ENCODE data around the gene DFFB. TPM values are rescaled to one million over a fixed set of nuclear protein-coding genes. Genes with fewer than 3 reads are reported as not detected.
A peak's percentile ranks its signal among the peaks of the same experiment; 100 is the strongest.
"Not testable (repeated sequence)": the region's sequence is repeated elsewhere in the genome, so short reads cannot be mapped to it uniquely, and the experiment has no call there.

The DFFB gene
- total and polyA plus RNA-seq, 7 experiments from 2014 or later = 9.8 to 27.7 (median 14.9) TPM

DNA sequence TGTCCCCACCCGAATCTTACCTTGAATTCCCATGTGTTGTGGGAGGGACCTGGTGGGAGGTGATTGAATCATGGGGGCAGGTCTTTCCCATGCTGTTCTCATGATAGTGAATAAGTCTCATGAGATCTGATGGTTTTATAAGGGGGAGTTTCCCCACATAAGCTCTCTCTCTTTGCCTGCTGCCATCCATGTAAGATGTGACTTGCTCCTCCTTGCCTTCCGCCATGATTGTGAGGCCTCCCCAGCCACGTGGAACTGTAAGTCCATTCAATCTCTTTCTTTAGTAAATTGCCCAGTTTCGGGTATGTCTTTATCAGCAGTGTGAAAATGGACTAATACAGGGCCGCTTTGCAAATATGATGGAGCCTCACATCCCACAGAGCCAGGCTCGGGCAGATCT, 61.1 kb downstream of the DFFB start:
- H3K4me1 ChIP-seq (ENCODE audit: control insufficient read depth in 2 of 2, insufficient read depth in 2 of 2, low read length in 2 of 2); H3K9me3 Mint-ChIP-seq; ATAC-seq; H3K27ac ChIP-seq (ENCODE audit: low read depth, low read length); H3K27ac Mint-ChIP-seq; CTCF ChIA-PET; DNase-seq; H3K4me3 ChIP-seq (ENCODE audit: low read length); H3K27me3 ChIP-seq (ENCODE audit: control insufficient read depth in 2 of 2, insufficient read depth in 2 of 2, low read length in 2 of 2); H3K9me3 ChIP-seq (ENCODE audit: control insufficient read depth in 2 of 3, low read length in 3 of 3); H3K36me3 Mint-ChIP-seq; H3K36me3 ChIP-seq (ENCODE audit: control insufficient read depth in 2 of 3, insufficient read depth in 3 of 3, low read length in 3 of 3); POLR2A ChIA-PET; H3K4me3 Mint-ChIP-seq; H3K4me1 Mint-ChIP-seq: not testable (repeated sequence)
- intact Hi-C loops (cut with micrococcal nuclease) = loop anchor here in 1 of 2 donors (10.0 kb wide), 1 partner anchor 906 kb away; no protein-coding TSS in a partner anchor
- peaks cover 0 to 12% (median 0%) of the 10 kb centered on the region in 5 donors for H3K27me3 Mint-ChIP-seq

DNA sequence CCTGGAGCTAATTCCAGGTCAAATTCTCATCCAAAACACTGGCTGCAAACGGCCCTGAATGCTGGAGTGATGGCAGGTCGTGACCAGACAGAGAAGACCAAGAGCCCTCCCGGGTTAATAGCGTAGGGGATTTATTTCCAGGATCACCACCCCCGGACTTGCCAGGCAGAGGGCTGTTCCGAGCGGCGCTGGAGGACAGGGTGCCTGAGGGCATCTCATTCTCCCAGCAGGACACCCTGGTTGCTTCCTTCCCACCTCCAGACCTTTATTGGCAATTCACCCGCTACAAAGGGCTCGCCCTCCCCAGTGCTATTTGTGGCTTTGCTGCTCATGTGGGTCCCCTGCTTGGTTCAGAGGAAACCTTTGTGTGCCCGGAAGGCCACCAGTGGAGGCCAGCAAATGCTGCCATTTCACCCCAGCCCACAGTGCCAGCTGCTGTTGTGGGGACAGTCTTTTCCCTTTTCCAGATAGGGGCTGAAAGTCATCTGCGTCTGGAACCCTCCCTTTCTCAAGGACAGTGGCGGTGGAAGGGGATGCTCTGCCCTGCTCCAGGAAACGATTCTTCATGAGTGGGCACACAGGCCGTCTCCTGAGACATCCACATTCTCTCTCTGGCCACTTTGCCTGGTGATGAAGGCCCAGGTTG, 61.8 kb downstream of the DFFB start:
- intact Hi-C loops (cut with micrococcal nuclease) = loop anchor here in 1 of 2 donors (10.0 kb wide), 1 partner anchor 906 kb away; no protein-coding TSS in a partner anchor
- ATAC-seq = no peak

DNA sequence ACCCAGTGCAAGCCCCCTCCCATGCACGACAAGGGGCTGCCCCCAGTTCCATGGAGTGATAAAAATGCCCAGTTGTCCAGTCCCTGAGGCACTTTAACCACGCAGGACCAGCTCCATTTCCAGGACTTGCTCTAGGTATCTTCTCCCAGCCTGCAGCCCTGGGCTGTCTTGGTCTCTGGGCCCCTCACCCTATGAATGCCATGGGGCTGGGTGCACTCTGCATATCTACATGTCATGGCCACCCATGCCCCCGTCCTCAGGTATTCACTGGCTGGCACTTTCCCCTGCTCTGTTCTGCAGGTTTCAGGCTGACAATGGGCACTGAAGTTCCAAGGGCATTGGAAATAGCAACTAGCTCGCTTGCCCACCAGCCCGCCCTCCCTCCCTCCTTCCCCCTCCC, 62.4 kb downstream of the DFFB start:
- Mint-ChIP-seq H3K4me3 (no peak overlapping the region), H3K4me1 (peaks cover 0 to 5% (median 0%) of the 10 kb centered on the region in 7 donors), H3K27ac (no peak overlapping the region), H3K27me3 (peaks cover 0 to 12% (median 0%) of the 10 kb centered on the region in 5 donors), H3K36me3 (no peaks in the 10 kb centered on the region), H3K9me3 (peaks cover 0 to 2% (median 0%) of the 10 kb centered on the region in 11 donors)
- Histone ChIP-seq H3K4me1 (ENCODE audit: control insufficient read depth in 2 of 2, insufficient read depth in 2 of 2, low read length in 2 of 2) (no peaks in the 10 kb centered on the region), H3K27ac (ENCODE audit: low read depth, low read length) (no peak overlapping the region), H3K4me3 (ENCODE audit: low read length) (no peak overlapping the region), H3K27me3 (ENCODE audit: control insufficient read depth in 2 of 2, insufficient read depth in 2 of 2, low read length in 2 of 2) (no peaks in the 10 kb centered on the region), H3K36me3 (ENCODE audit: control insufficient read depth in 2 of 3, insufficient read depth in 3 of 3, low read length in 3 of 3) (no peaks in the 10 kb centered on the region), H3K9me3 (ENCODE audit: control insufficient read depth in 2 of 3, low read length in 3 of 3) (no peaks in the 10 kb centered on the region)
- intact Hi-C loops (cut with micrococcal nuclease) = loop anchor here in 1 of 2 donors (10.0 kb wide), 1 partner anchor 905 kb away; no protein-coding TSS in a partner anchor
- ChIA-PET CTCF (no interaction called here), POLR2A (interaction anchor here (0.6 kb wide), 1 partner anchor 772 kb away, joined by 3 read pairs; no protein-coding TSS in a partner anchor)
- DNase-seq = no peak
- ATAC-seq = no peak

More for the DNA sequence above, 61.8 kb downstream of the DFFB start:
- H3K36me3 Mint-ChIP-seq = no peaks in the 10 kb centered on the region
- Histone ChIP-seq H3K4me3 (ENCODE audit: low read length) (no peak overlapping the region), H3K36me3 (ENCODE audit: control insufficient read depth in 2 of 3, insufficient read depth in 3 of 3, low read length in 3 of 3) (no peaks in the 10 kb centered on the region), H3K9me3 (ENCODE audit: control insufficient read depth in 2 of 3, low read length in 3 of 3) (no peaks in the 10 kb centered on the region), H3K4me1 (ENCODE audit: control insufficient read depth in 2 of 2, insufficient read depth in 2 of 2, low read length in 2 of 2) (no peaks in the 10 kb centered on the region), H3K27me3 (ENCODE audit: control insufficient read depth in 2 of 2, insufficient read depth in 2 of 2, low read length in 2 of 2) (no peaks in the 10 kb centered on the region), H3K27ac (ENCODE audit: low read depth, low read length) (no peak overlapping the region)
- ChIA-PET CTCF (no interaction called here), POLR2A (no interaction called here)
- H3K4me3 Mint-ChIP-seq = no peak overlapping the region
- no peak overlapping the region for H3K27ac Mint-ChIP-seq
- DNase-seq = no peak
- peaks cover 0 to 12% (median 0%) of the 10 kb centered on the region in 5 donors for H3K27me3 Mint-ChIP-seq
- H3K9me3 Mint-ChIP-seq = peaks cover 0 to 2% (median 0%) of the 10 kb centered on the region in 11 donors
- H3K4me1 Mint-ChIP-seq = peaks cover 0 to 5% (median 0%) of the 10 kb centered on the region in 7 donors

- ATAC-seq = no peak
- intact Hi-C loops (cut with micrococcal nuclease) = no loop called here
- Histone ChIP-seq H3K4me3 (ENCODE audit: low read length) (no peak overlapping the region), H3K27ac (ENCODE audit: low read depth, low read length) (no peak overlapping the region), H3K36me3 (ENCODE audit: control insufficient read depth in 2 of 3, insufficient read depth in 3 of 3, low read length in 3 of 3) (no peaks in the 10 kb centered on the region), H3K9me3 (ENCODE audit: control insufficient read depth in 2 of 3, low read length in 3 of 3) (no peaks in the 10 kb centered on the region), H3K4me1 (ENCODE audit: control insufficient read depth in 2 of 2, insufficient read depth in 2 of 2, low read length in 2 of 2) (no peaks in the 10 kb centered on the region), H3K27me3 (ENCODE audit: control insufficient read depth in 2 of 2, insufficient read depth in 2 of 2, low read length in 2 of 2) (no peaks in the 10 kb centered on the region)
- H3K27ac Mint-ChIP-seq = no peak overlapping the region
- H3K4me3 Mint-ChIP-seq = no peak overlapping the region
- no peak for DNase-seq
- ChIA-PET POLR2A (no interaction called here), CTCF (no interaction called here)
- no peaks in the 10 kb centered on the region for H3K36me3 Mint-ChIP-seq
- H3K27me3 Mint-ChIP-seq = peaks cover 0 to 16% (median 0%) of the 10 kb centered on the region in 5 donors
- H3K9me3 Mint-ChIP-seq = peaks cover 0 to 2% (median 0%) of the 10 kb centered on the region in 11 donors
- H3K4me1 Mint-ChIP-seq = peaks cover 0 to 5% (median 0%) of the 10 kb centered on the region in 7 donors
Measured at GRCh38 chr1:3921765-3922164, 64.5 kb downstream of the DFFB start.

GRCh38 chr1:3922201-3922725, 65.0 kb downstream of the DFFB start:
- Mint-ChIP-seq H3K4me1 (peaks cover 0 to 5% (median 0%) of the 10 kb centered on the region in 7 donors), H3K36me3 (no peaks in the 10 kb centered on the region), H3K27me3 (peaks cover 0 to 21% (median 0%) of the 10 kb centered on the region in 5 donors), H3K27ac (no peak overlapping the region), H3K9me3 (peaks cover 0 to 2% (median 0%) of the 10 kb centered on the region in 11 donors), H3K4me3 (no peak overlapping the region)
- Histone ChIP-seq H3K27me3 (ENCODE audit: control insufficient read depth in 2 of 2, insufficient read depth in 2 of 2, low read length in 2 of 2) (no peaks in the 10 kb centered on the region), H3K4me3 (ENCODE audit: low read length) (no peak overlapping the region), H3K27ac (ENCODE audit: low read depth, low read length) (no peak overlapping the region), H3K36me3 (ENCODE audit: control insufficient read depth in 2 of 3, insufficient read depth in 3 of 3, low read length in 3 of 3) (no peaks in the 10 kb centered on the region), H3K9me3 (ENCODE audit: control insufficient read depth in 2 of 3, low read length in 3 of 3) (no peaks in the 10 kb centered on the region), H3K4me1 (ENCODE audit: control insufficient read depth in 2 of 2, insufficient read depth in 2 of 2, low read length in 2 of 2) (no peaks in the 10 kb centered on the region)
- intact Hi-C loops (cut with micrococcal nuclease) = no loop called here
- DNase-seq (no peak), ATAC-seq (peak; percentile 73)
- CTCF ChIA-PET = no interaction called here
- POLR2A ChIA-PET = no interaction called here

- no peak overlapping the region for H3K27ac Mint-ChIP-seq
- Histone ChIP-seq H3K4me3 (ENCODE audit: low read length) (no peak overlapping the region), H3K9me3 (ENCODE audit: control insufficient read depth in 2 of 3, low read length in 3 of 3) (no peaks in the 10 kb centered on the region), H3K27ac (ENCODE audit: low read depth, low read length) (no peak overlapping the region), H3K27me3 (ENCODE audit: control insufficient read depth in 2 of 2, insufficient read depth in 2 of 2, low read length in 2 of 2) (no peaks in the 10 kb centered on the region), H3K36me3 (ENCODE audit: control insufficient read depth in 2 of 3, insufficient read depth in 3 of 3, low read length in 3 of 3) (no peaks in the 10 kb centered on the region), H3K4me1 (ENCODE audit: control insufficient read depth in 2 of 2, insufficient read depth in 2 of 2, low read length in 2 of 2) (no peaks in the 10 kb centered on the region)
- peaks cover 0 to 21% (median 0%) of the 10 kb centered on the region in 5 donors for H3K27me3 Mint-ChIP-seq
- H3K4me3 Mint-ChIP-seq = no peak overlapping the region
- ATAC-seq = no peak
- peaks cover 0 to 2% (median 0%) of the 10 kb centered on the region in 11 donors for H3K9me3 Mint-ChIP-seq
- DNase-seq = no peak
- ChIA-PET POLR2A (no interaction called here), CTCF (no interaction called here)
- peaks cover 0 to 5% (median 0%) of the 10 kb centered on the region in 7 donors for H3K4me1 Mint-ChIP-seq
- H3K36me3 Mint-ChIP-seq = no peaks in the 10 kb centered on the region
- intact Hi-C loops (cut with micrococcal nuclease) = no loop called here
Measured at GRCh38 chr1:3922851-3923250, 65.6 kb downstream of the DFFB start.

Data from naive thymus-derived CD4-positive, alpha-beta T cell (primary cell).